Transverse colon (tissue), 1 donor: Measurements from ENCODE around the gene SFXN4.

Experiments used
- EP300 ChIP-seq: sonication (generic); formaldehyde crosslinking; IDR thresholded peaks from one replicate; pipeline ENCODE4 v1.6.1; 2017; ENCODE audit warnings: antibody characterized with exemption, low read depth
- POLR2A ChIP-seq: fragments of 450-650 bp; IDR thresholded peaks from one replicate; pipeline ENCODE4 v1.6.1; 2016; ENCODE audit warnings: antibody characterized with exemption, mild to moderate bottlenecking, moderate library complexity

DNA sequence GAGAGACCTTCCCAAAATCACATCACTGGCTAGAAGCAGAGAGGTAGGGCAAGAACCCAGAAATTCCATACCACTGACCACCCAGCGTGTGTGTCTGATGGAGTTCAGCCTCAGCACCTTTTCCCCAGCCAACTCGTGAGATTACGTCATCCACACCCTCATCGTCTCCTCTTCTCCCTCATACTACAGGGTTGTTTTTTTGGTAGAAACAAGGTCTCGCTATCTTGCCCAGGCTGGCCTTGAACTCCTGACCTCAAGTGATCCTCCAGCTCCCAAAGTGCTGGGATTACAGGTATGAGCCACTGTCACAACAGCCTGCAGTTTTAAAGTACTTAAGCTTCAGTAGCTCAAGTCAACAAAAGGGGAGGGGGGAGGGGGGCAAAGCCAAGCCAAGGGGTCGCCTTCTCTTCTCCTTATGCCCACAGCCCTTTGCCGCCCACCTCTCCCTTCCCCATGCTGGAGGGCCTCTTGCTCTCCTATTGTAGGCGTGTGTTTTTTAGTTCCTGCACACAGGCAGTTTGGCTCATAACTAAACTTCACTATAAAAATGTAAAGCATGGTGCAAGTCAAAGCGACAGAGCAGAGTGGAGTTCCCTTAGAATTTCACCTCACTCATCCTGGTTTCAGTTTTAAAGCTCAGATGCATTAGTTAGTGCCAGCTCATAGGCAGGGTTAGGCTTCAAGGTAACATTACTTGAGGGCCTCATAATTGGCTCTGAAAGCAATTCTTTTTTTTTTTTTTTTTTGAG lies 18.3 kb upstream of the SFXN4 start:
- TF ChIP-seq EP300 (no peak), POLR2A (no peak)
